HFF-Myc (cell line): ENCODE measurements around the gene FAAP100.
"Not testable (repeated sequence)": the region's sequence is repeated elsewhere in the genome, so short reads cannot be mapped to it uniquely, and the experiment has no call there.

ENCODE experiments used
- DNase-seq: peaks from one replicate; pipeline ENCODE4 v3.0.0-alpha.2; 2011; ENCODE audit warnings: low read depth; ENCODE audit errors: extremely low read depth
- H3K4me3 ChIP-seq: replicated peaks from 2 replicates; pipeline ENCODE4 v1.5.1; 2011; ENCODE audit warnings: low read depth, mild to moderate bottlenecking, control low read depth, low read length
- TF ChIP-seq, protein P1 (sequence below): IDR thresholded peaks from 2 replicates; pipeline ENCODE4 v1.5.1; 2012; ENCODE audit warnings: mild to moderate bottlenecking, low read depth, low read length, control low read depth; ENCODE audit errors: missing control alignments

The FAAP100 gene

DNA sequence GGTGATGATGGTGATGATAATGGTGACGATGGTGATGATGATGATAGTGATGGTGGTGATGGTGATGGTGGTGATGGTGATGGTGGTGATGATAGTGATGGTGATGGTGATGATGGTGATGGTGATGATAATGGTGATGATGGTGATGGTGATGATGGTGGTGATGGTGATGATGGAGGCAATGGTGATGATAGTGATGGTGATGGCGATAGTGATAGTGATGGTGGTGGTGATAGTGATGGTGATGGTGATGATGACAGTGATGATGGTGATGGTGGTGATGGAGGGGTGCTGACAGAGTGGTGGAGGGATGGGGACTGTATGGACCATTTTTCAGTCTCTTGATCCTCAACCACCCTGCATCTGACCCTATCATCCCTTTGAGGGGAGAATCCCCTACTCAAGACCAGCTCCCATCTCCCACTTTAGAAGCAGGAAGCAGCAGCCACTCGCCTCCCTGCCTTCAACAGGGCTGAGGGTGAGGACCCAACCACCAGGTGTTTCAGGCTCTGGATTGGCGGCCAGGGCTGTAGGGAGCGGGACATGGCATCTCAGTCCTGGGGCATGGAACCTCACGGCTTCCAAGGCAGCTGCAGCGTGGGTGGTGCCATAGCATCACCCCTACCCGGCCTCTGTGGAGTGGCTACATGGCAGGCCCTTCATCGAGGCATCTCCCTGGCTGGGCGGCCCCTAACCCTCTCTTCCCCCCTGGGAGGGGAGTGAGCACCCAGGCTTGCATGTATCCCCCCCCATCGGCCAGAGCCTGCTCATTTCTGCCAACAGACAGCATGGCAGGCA lies 19.5 kb downstream of the FAAP100 start:
- DNase-seq = no peak

DNA sequence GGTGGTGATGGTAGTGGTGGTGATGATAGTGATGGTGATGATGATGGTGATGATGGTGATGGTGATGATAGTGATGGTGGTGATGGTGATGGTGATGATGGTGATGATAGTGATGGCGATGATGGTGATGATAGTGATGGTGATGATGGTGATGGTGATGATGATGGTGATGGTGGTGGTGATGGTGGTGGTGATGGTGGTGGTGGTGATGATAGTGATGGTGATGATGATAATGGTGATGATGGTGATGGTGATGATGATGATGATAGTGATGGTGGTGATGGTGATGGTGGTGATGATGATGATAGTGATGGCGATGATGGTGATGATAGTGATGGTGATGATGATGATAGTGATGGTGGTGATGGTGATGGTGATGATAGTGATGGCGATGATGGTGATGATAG lies 20.2 kb downstream of the FAAP100 start:
- not testable (repeated sequence) for H3K4me3 ChIP-seq, DNase-seq

More for the DNA sequence above, 19.5 kb downstream of the FAAP100 start:
- no peak overlapping the region for H3K4me3 ChIP-seq
- TF ChIP-seq, protein P1, sequence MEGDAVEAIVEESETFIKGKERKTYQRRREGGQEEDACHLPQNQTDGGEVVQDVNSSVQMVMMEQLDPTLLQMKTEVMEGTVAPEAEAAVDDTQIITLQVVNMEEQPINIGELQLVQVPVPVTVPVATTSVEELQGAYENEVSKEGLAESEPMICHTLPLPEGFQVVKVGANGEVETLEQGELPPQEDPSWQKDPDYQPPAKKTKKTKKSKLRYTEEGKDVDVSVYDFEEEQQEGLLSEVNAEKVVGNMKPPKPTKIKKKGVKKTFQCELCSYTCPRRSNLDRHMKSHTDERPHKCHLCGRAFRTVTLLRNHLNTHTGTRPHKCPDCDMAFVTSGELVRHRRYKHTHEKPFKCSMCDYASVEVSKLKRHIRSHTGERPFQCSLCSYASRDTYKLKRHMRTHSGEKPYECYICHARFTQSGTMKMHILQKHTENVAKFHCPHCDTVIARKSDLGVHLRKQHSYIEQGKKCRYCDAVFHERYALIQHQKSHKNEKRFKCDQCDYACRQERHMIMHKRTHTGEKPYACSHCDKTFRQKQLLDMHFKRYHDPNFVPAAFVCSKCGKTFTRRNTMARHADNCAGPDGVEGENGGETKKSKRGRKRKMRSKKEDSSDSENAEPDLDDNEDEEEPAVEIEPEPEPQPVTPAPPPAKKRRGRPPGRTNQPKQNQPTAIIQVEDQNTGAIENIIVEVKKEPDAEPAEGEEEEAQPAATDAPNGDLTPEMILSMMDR = no peak

DNA sequence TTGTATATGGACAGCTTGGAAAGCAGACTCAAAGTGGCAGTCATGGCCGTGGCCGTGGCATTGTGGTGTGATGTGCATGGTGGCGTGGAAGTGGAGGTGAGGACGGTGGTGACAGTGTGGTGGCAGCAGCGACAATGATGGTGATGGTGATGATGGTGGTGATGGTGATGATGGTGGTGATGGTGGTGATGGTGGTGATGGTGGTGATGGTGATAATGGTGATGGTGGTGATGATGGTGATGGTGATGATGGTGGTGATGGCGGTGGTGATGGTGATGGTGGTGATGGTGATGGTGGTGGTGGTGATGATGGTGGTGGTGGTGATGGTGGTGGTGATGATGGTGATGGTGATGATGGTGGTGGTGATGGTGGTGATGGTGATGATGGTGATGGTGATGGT lies 21.1 kb downstream of the FAAP100 start:
- not testable (repeated sequence) for DNase-seq, H3K4me3 ChIP-seq

DNA sequence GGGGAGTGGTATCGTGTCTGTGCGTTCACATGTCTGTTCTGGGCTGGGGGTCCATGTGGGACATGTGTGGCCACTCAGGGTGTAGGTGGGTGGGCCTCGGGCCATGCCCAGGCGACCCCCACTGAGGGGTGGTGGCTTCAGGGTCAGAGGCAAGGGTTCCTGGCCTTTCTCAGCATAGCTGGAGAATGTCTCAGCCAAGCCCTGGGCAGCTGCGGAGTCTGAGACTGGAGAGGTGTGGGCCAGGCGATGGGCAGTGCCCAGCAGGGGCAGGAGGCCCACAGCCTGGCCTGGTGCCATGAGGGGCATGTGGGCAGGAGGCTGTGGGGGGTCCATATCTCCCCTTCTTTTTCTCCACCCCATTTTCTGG lies 22.7 kb downstream of the FAAP100 start:
- H3K4me3 ChIP-seq = no peak overlapping the region
- no peak for DNase-seq
- TF ChIP-seq, protein P1 = no peak

DNA sequence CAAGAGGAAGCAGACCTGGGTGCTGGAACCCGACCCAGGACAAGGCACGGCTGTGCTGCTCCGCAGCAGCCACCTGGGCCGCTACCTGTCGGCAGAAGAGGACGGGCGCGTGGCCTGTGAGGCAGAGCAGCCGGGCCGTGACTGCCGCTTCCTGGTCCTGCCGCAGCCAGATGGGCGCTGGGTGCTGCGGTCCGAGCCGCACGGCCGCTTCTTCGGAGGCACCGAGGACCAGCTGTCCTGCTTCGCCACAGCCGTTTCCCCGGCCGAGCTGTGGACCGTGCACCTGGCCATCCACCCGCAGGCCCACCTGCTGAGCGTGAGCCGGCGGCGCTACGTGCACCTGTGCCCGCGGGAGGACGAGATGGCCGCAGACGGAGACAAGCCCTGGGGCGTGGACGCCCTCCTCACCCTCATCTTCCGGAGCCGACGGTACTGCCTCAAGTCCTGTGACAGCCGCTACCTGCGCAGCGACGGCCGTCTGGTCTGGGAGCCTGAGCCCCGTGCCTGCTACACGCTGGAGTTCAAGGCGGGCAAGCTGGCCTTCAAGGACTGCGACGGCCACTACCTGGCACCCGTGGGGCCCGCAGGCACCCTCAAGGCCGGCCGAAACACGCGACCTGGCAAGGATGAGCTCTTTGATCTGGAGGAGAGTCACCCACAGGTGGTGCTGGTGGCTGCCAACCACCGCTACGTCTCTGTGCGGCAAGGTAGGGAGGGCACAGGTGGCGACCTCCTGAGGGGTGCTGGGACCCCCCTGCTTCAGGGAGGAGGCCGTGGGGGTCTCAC lies 23.3 kb downstream of the FAAP100 start:
- no peak overlapping the region for H3K4me3 ChIP-seq
- TF ChIP-seq, protein P1 = no peak
- no peak for DNase-seq

DNA sequence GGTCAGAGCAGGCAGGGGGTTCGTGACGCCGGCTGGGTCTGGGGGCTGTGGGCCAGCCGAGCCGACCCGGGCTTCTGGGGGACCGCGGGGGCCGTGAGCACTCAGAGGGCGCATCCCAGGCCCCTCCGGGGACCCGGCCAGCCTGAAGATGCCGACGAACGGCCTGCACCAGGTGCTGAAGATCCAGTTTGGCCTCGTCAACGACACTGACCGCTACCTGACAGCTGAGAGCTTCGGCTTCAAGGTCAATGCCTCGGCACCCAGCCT lies 23.8 kb downstream of the FAAP100 start:
- TF ChIP-seq, protein P1 = no peak
- H3K4me3 ChIP-seq = no peak overlapping the region
- no peak for DNase-seq

DNA sequence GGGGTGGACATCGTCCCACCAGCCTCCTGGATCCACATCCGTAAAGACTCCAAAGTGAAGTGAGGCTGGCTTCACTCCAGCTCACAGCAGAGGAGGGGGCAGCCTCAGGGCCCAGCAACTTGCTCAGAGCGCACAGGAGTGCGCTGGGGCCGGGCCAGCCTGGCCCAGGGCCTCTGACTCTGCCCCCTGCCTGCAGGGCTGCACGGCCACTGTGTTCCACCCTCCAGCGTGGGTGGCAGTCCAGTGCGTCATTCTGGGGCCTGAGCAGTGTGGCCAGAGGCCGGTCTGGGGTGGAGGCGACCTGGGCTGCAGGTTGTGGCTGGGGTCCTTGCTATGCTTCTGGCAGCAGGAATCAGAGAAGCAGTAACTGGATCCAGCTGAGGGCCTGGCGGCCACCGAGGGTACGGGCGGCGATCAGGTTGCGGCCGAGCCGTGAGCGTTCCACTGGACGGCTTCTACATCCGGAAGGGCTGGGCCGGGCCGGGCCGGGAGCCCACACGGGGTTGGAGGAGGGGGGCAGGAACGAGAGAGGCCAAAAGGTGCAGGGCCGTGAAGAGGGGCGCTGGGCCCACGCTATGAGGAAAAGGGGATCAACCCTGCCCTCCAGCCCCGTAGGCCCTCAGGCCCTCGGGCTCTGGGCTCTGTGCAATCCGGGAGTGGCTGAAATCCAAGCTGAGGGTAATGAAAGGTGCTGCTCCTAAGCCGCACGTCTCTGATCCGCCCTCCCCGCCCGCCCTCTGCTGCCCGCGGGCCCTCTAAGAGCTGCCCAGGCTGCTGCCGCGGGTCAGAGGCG lies 24.4 kb downstream of the FAAP100 start, which contains the start of gene FSCN2:
TSS of gene FSCN2 (plus strand) at position 787 of the 793 bp plus-strand sequence. CDS start 155 bp downstream, outside the sequence.
- TF ChIP-seq, protein P1 = no peak
- no peak within 1 kb of the TSS for H3K4me3 ChIP-seq
- no peak for DNase-seq
